Hematopoietic multipotent progenitor cell treated with erythropoietin and hydrocortisone succinate and interleukin-3 and kit ligand, for 15 days (in vitro differentiated cells): ENCODE measurements around the gene AQP12A.

Source experiments
- DNase-seq: peaks from one replicate; pipeline ENCODE4 v3.0.0-alpha.2; 2015; ENCODE audit warnings: low spot score

Gene AQP12A

DNA sequence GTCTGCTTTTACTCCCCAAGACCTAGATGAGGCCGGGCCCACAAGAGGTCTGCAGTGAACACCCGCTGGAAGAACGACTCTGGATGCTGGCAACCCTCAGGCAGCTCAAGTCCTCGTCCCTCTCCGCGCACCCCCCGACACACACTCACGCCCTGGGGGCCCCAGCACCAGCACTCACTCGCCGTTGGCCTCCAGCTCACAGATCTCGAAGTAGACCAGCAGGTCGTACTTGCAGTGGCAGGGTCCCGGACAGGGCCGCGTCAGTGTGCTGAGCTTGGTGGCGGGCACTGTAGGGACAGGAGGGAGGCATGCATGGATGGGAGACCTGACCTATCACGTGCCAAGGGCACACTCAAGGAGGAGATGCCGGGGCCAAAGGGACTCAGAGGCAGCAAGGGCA is 49.4 kb downstream of the AQP12A start:
- DNase-seq, result no peak

DNA sequence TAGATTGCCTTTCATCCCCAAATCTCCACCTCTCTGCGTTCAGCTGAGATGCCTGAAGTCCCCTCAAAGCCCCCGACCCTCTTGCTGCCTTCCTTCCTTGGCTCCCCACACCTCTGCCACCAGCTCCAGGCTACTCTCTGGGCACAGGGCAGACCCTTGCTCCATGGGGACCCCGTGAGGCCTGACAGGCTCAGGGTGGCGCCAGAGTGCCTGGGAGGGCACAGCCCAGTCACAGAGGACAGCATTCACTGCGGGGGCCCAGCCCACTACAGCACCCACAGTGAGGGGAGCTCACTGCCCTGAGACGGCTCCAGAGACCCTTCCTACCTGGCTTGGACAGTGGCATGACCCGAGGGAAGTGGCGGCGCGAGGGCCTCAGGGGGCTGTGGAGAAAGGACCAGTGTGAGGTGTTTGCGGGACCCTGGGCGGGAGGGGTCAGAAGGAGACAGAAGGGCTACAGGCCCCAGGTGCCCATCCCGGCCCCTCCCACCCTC is 51.0 kb downstream of the AQP12A start:
- no peak for DNase-seq

DNA sequence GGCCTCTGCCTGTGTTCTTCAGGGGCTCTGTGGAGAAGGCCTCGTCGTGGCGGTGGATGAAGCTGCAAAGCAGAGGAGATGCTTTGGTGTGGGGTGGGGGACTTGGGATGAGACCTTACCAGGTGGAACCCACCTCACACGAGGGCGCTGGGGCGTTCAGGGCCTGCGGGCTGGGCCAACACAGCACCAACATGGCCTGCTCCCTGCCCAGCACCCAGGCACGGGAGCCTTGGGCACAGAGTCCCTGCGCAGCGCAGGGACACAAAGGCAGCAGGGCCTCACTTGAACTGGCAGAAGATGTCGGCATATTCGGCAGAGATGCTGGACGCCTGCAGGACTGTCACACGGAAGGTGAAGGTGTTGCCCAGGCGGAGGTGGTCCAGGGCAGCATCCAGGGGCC is 53.8 kb downstream of the AQP12A start:
- no peak for DNase-seq

DNA sequence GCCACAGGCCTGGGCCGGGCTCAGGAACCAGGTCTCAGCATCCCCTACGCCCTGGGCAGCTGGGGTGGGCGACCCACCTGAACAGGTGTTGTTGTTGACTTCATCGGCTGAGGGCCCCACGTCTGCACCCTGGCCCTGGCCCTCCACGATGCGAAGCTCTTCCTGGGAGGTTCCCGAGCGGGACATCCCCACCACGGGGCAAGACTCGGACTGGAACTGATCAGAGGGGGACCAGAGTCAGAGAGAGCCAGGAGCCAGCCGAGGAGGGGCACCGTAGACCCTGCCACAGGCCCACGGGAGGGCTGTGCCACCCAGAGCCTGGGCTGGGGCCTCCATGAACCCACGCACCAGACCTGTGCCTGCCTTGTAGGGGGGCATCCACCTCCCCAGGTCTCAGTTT is 54.3 kb downstream of the AQP12A start:
- no peak for DNase-seq

DNA sequence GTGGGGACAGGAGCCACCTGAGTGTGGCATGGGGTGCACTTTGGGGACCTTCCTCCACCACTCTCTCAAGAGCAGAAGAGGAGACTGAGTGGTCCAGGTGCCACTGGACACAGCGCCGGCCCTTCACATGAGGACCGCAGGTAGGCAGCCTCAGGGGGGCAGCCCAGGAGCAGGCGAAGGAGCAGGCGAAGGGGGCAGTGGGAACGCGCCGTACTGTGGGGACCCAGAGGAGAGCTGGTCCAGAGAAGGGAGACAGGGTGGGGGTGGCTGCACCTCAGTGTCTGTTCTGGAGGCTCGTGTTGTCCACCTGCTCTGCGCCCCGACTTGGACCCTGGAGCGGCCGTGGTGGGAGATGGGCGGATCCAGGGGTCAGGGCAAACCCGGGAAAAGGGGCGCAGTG is 55.0 kb downstream of the AQP12A start:
- DNase-seq, result no peak

DNA sequence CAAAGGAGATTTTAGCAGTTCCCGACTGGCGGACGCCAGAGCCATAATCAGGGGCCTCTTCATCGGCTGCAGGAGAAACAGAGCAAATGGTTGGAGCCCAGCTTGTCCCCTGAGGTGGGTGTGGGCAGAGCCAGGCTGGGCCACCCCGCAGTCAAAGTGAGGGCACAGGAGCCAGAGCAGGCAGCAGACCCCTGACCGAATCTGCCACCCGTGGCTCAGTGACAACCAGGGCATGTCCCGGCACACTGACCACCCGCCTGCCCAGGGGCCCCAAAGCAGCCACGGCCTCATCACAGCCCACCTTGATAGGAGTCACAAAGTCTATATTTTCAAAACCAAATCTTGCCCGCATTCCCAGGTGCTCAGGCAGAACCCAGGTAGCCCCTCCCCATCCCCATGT is 55.6 kb downstream of the AQP12A start:
- no peak for DNase-seq
